ENCODE data around the gene COL5A1.

COL5A1 gene

GRCh38 chr9:134796882-134797281 is 155.3 kb downstream of the COL5A1 start:
- no peak overlapping the region for H3K27ac Mint-ChIP-seq
- H3K4me3 Mint-ChIP-seq: no peak overlapping the region
- peaks cover 30% of the 10 kb centered on the region for H3K4me1 Mint-ChIP-seq
- peaks cover 17% of the 10 kb centered on the region for H3K36me3 Mint-ChIP-seq (ENCODE audit: low read depth)
- H3K9me3 Mint-ChIP-seq: no peaks in the 10 kb centered on the region
- TF ChIP-seq CTCF (IDR thresholded peaks at IDR 0.05; ENCODE audit: unreplicated experiment in 3 of 3): no peak
- H3K27me3 Mint-ChIP-seq (ENCODE audit: low read depth): no peaks in the 10 kb centered on the region

DNA sequence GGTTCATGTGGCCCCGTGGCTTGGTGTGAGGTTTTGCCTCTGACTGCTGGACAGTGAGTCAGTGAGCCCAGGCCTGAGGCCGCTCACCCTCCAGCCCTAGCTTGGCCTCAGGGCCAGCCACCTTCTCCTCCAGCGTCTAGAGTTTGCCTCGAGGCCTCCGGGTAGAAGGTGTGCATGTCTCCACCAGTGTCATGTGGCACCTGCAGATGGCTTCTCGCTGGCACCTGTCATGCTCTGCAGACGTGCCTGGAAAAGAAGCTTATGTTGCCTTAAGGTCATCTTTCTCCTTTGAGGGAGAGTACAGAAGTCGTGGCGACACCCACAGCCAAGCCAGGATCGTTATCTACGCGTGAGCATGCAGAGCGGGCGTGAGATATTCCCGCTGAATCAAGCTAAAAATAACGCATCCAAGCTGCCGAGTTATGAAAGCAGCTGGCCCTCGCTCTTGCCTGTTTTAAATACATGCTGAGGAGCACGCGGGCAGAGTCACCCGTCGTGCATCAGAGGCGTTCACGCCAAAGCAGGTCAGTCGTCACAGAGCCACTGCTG is 159.3 kb downstream of the COL5A1 start:
- Mint-ChIP-seq H3K4me3 (no peak overlapping the region), H3K9me3 (no peaks in the 10 kb centered on the region), H3K4me1 (peaks cover 12% of the 10 kb centered on the region), H3K36me3 (ENCODE audit: low read depth) (peaks cover 27% of the 10 kb centered on the region), H3K27me3 (ENCODE audit: low read depth) (no peaks in the 10 kb centered on the region), H3K27ac (peak overlapping the region in 2 of 3 experiments; percentile 25 to 37)
- TF ChIP-seq CTCF (IDR thresholded peaks at IDR 0.05; ENCODE audit: unreplicated experiment in 3 of 3): no peak

- Mint-ChIP-seq H3K27me3 (ENCODE audit: low read depth) (no peaks in the 10 kb centered on the region), H3K27ac (no peak overlapping the region), H3K4me1 (peaks cover 12% of the 10 kb centered on the region), H3K9me3 (no peaks in the 10 kb centered on the region), H3K36me3 (ENCODE audit: low read depth) (peaks cover 27% of the 10 kb centered on the region), H3K4me3 (no peak overlapping the region)
- TF ChIP-seq CTCF (IDR thresholded peaks at IDR 0.05; ENCODE audit: unreplicated experiment in 3 of 3): no peak
Observed at GRCh38 chr9:134802216-134802795, 160.7 kb downstream of the COL5A1 start.

DNA sequence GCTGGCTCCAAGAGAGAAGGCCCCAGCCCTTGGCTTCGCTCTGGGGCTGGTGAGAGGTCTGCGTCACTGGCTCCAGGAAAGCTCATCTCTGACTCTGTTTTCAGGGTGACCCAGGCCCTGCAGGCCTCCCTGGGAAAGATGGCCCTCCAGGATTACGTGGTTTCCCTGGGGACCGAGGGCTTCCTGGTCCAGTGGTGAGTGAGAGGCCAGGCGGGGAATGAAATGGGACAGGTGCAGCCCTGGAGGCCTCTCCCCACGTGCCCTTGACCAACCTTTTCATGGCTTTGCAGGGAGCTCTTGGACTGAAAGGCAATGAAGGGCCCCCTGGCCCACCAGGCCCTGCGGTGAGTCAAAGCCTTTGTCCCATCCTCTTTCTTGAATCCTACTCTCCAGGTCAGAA is 163.3 kb downstream of the COL5A1 start:
- H3K27ac Mint-ChIP-seq: no peak overlapping the region
- no peaks in the 10 kb centered on the region for H3K9me3 Mint-ChIP-seq
- no peaks in the 10 kb centered on the region for H3K27me3 Mint-ChIP-seq (ENCODE audit: low read depth)
- no peak overlapping the region for H3K4me3 Mint-ChIP-seq
- H3K36me3 Mint-ChIP-seq (ENCODE audit: low read depth): peaks cover 30% of the 10 kb centered on the region
- peaks cover 24% of the 10 kb centered on the region for H3K4me1 Mint-ChIP-seq
- TF ChIP-seq CTCF (IDR thresholded peaks at IDR 0.05; ENCODE audit: unreplicated experiment in 3 of 3): no peak

DNA sequence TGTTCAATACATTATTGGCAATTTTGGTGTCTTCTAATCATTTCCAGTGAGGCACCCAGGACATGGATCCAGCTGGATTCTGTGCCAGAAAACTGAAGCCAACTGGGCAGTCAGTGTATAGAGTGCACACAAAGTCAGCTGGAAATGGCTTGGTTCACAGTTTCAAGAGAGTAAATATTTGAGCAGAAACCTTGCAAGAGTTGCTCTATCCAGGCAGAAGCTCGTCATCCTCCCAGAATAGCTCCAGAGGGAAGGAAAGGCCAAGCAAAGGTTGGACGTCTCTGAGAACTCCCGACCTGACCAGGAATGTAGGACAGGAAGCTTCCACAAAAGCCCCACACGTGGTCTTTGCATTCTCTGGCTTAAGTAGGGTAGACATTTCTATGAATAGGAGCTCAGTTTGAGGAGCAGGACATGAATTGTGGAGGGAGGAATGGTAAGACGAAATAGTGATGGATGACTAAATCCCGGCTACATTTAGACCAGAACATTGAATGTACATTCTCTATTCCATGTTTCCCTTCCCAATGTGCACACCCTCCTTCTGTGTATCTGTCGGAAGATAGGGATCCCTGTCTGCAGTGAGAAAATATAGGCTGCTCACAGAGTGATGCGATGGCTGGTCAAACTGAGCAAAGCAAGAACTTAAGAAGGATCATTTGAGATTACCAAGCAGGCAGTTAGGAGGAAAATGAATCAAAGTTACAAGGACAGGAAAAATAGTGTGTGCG is 166.3 kb downstream of the COL5A1 start:
- no peak overlapping the region for H3K4me3 Mint-ChIP-seq
- peaks cover 34% of the 10 kb centered on the region for H3K4me1 Mint-ChIP-seq
- peak overlapping the region in 2 of 3 experiments; percentile 68 to 87 for H3K27ac Mint-ChIP-seq
- H3K9me3 Mint-ChIP-seq: no peaks in the 10 kb centered on the region
- peaks cover 35% of the 10 kb centered on the region for H3K36me3 Mint-ChIP-seq (ENCODE audit: low read depth)
- no peaks in the 10 kb centered on the region for H3K27me3 Mint-ChIP-seq (ENCODE audit: low read depth)
- no peak for TF ChIP-seq CTCF (IDR thresholded peaks at IDR 0.05; ENCODE audit: unreplicated experiment in 3 of 3)

Measured in nephron (organoid).